ENCODE results near the gene SLC39A11. TPM values are rescaled to one million over a fixed set of nuclear protein-coding genes. Genes with fewer than 3 reads are reported as not detected.

The SLC39A11 gene
- total RNA-seq, 1 experiment from 2014 or later = 15.2 TPM

DNA sequence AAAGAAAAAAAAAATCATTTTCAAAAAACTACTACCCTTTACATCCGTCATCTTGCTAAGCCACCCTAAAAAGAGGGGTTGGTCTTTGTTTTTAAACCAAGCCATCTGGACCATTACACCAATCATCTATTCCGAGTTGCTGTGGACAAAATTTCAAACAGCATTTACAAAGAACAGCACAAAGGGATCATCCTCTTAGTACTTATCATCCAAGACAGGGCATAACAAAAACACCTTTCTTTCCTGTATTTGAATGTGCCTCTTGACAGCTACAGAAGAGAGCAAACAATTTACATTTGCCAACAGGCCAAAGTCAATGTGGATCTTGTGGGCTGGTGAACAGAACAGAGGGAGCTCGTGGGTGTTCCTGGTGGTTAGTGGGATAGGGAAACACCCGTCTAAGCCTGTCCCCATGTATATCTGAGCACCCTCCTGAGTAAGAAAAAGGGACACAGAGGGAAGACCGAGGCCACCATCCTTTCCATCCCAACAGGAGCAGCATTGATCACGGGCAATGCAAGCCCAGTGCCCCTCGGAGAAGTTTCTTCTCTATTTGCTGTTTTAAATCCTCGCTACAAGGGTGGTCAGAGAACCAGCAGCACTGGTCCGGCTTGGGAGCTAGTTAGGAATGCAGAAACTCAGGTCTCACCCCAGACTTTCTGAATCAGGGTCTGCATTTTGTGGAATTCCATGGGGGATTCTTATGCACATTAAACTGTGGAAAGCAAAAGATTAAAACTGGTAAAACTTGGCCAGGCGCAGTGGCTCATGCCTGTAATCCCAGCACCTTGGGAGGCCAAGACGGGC, 1.9 kb downstream of the SLC39A11 start:
- no peak overlapping the region for H2BK5ac ChIP-seq (ENCODE audit: insufficient read length, low read length)
- no peak overlapping the region for H2AFZ ChIP-seq (ENCODE audit: low read length)
- H3K79me1 ChIP-seq (ENCODE audit: insufficient read depth, low read depth, low read length, poor library complexity, severe bottlenecking) = no peaks in the 10 kb centered on the region
- H3K79me2 ChIP-seq (ENCODE audit: insufficient read depth, low read length) = no peaks in the 10 kb centered on the region
- DNase-seq = no peak
- no peaks in the 10 kb centered on the region for H4K20me1 ChIP-seq (ENCODE audit: control insufficient read depth, insufficient read depth, insufficient read length)
- no peak overlapping the region for H4K91ac ChIP-seq (ENCODE audit: insufficient read length, low read depth, low read length)
- H3K4me1 ChIP-seq (ENCODE audit: insufficient read depth, low read length) = no peaks in the 10 kb centered on the region
- H2AK5ac ChIP-seq (ENCODE audit: insufficient read length, low read length) = no peak overlapping the region
- 100% methylated on average over 1 of the region's 11 CpGs for WGBS (ENCODE audit: extremely low coverage, insufficient read length, low lambda C conversion rate)
- Mint-ChIP-seq H3K9me3 (no peaks in the 10 kb centered on the region), H3K27ac (peak overlapping the region in 1 of 3 experiments; percentile 21; a peak in 1 of 7 replicates), H3K4me3 (peak overlapping the region; percentile 19 to 39; a peak in 3 of 5 replicates), H3K27me3 (ENCODE audit: low read depth) (no peaks in the 10 kb centered on the region; the same call in none of the 2 replicates), H3K36me3 (ENCODE audit: insufficient read depth in 1 of 3, low read depth in 3 of 3) (peaks cover 3 to 13% (median 8%) of the 10 kb centered on the region in 3 experiments; a peak in 5 of 7 replicates), H3K4me1 (peaks cover 20 to 22% of the 10 kb centered on the region in 2 experiments)
- H3T11ph ChIP-seq (ENCODE audit: low read length) = no peak overlapping the region
- no peaks in the 10 kb centered on the region for H3K9me3 ChIP-seq (ENCODE audit: control insufficient read depth, low read depth, low read length)
- H4K8ac ChIP-seq (replicated peaks; ENCODE audit: insufficient read length, low read depth, low read length) = no peak overlapping the region
- no peak overlapping the region for H2BK12ac ChIP-seq (ENCODE audit: insufficient read length, low read depth, low read length)
- H3K4me2 ChIP-seq (ENCODE audit: insufficient read depth, insufficient read length, low read length) = no peak overlapping the region
- TF ChIP-seq, protein P1, sequence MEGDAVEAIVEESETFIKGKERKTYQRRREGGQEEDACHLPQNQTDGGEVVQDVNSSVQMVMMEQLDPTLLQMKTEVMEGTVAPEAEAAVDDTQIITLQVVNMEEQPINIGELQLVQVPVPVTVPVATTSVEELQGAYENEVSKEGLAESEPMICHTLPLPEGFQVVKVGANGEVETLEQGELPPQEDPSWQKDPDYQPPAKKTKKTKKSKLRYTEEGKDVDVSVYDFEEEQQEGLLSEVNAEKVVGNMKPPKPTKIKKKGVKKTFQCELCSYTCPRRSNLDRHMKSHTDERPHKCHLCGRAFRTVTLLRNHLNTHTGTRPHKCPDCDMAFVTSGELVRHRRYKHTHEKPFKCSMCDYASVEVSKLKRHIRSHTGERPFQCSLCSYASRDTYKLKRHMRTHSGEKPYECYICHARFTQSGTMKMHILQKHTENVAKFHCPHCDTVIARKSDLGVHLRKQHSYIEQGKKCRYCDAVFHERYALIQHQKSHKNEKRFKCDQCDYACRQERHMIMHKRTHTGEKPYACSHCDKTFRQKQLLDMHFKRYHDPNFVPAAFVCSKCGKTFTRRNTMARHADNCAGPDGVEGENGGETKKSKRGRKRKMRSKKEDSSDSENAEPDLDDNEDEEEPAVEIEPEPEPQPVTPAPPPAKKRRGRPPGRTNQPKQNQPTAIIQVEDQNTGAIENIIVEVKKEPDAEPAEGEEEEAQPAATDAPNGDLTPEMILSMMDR (conservative IDR thresholded peaks at IDR 0.05) = no peak
- peaks cover 4% of the 10 kb centered on the region for H3K23me2 ChIP-seq (ENCODE audit: insufficient read length, low read depth, low read length, poor library complexity, severe bottlenecking)
- no peak overlapping the region for H2BK120ac ChIP-seq (ENCODE audit: low read depth, low read length, poor library complexity, severe bottlenecking)
- no peak overlapping the region for H3K14ac ChIP-seq (ENCODE audit: insufficient read depth, low read length)
- no peak overlapping the region for H3K27ac ChIP-seq (ENCODE audit: insufficient read length, low read depth, low read length)
- H3K56ac ChIP-seq (ENCODE audit: insufficient read length, low read depth, low read length) = no peak overlapping the region
- H4K5ac ChIP-seq (ENCODE audit: insufficient read length, low read depth, low read length) = no peak overlapping the region
- H2BK20ac ChIP-seq (ENCODE audit: low read depth, low read length, poor library complexity, severe bottlenecking) = no peak overlapping the region
- H3K18ac ChIP-seq (ENCODE audit: insufficient read length, low read depth, low read length) = no peak overlapping the region
- no peak overlapping the region for H2BK15ac ChIP-seq (ENCODE audit: low read depth, low read length)
- H3K23ac ChIP-seq (ENCODE audit: insufficient read length, low read depth, low read length) = no peak overlapping the region
- no peak overlapping the region for H3K9ac ChIP-seq (ENCODE audit: extremely low read depth, insufficient read length, low read length)
- no peak overlapping the region for H3K4ac ChIP-seq (ENCODE audit: low read depth, low read length)
- H3K27me3 ChIP-seq (ENCODE audit: insufficient read depth, low read length) = no peaks in the 10 kb centered on the region
